Subcutaneous abdominal adipose tissue (tissue), 5 donors: ENCODE data around the gene ITGB6.
"Not testable (repeated sequence)": the region's sequence is repeated elsewhere in the genome, so short reads cannot be mapped to it uniquely, and the experiment has no call there.

Source experiments
- H3K27ac ChIP-seq: one replicate; pipeline ENCODE4 v1.7.0; 2013; ENCODE audit warnings: low read depth, mild to moderate bottlenecking, inconsistent platforms, low read length, moderate library complexity
- H3K27me3 ChIP-seq, 5 donors: one replicate each; pipeline ENCODE4 v1.7.0; 2013; ENCODE audit warnings: low read length in 5 of 5, inconsistent platforms in 1 of 5; ENCODE audit not compliant: control insufficient read depth in 5 of 5, insufficient read depth in 4 of 5
- H3K36me3 ChIP-seq, 5 donors: one replicate each; pipeline ENCODE4 v1.7.0; 2013; ENCODE audit warnings: low read length in 5 of 5; ENCODE audit not compliant: control insufficient read depth in 5 of 5, insufficient read depth in 5 of 5
- H3K4me1 ChIP-seq, 5 donors: one replicate each; pipeline ENCODE4 v1.7.0; 2013; ENCODE audit warnings: low read length in 5 of 5, mild to moderate bottlenecking in 3 of 5, moderate library complexity in 1 of 5; ENCODE audit not compliant: control insufficient read depth in 5 of 5, insufficient read depth in 5 of 5
- H3K4me3 ChIP-seq, 5 donors: one replicate each; pipeline ENCODE4 v1.7.0; 2013; ENCODE audit warnings: low read length in 5 of 5, low read depth in 1 of 5
- H3K9ac ChIP-seq, 5 donors: one replicate each; pipeline ENCODE4 v1.7.0; 2013; ENCODE audit warnings: low read length in 5 of 5, mild to moderate bottlenecking in 4 of 5, moderate library complexity in 3 of 5
- H3K9me3 ChIP-seq, 5 donors: one replicate each; pipeline ENCODE4 v1.7.0; 2013; ENCODE audit warnings: low read length in 5 of 5; ENCODE audit not compliant: control insufficient read depth in 5 of 5
- donor health status: healthy.
- donor health status: healthy.
- donor health status: healthy.
- donor health status: healthy.
- donor health status: healthy.

The ITGB6 gene

DNA sequence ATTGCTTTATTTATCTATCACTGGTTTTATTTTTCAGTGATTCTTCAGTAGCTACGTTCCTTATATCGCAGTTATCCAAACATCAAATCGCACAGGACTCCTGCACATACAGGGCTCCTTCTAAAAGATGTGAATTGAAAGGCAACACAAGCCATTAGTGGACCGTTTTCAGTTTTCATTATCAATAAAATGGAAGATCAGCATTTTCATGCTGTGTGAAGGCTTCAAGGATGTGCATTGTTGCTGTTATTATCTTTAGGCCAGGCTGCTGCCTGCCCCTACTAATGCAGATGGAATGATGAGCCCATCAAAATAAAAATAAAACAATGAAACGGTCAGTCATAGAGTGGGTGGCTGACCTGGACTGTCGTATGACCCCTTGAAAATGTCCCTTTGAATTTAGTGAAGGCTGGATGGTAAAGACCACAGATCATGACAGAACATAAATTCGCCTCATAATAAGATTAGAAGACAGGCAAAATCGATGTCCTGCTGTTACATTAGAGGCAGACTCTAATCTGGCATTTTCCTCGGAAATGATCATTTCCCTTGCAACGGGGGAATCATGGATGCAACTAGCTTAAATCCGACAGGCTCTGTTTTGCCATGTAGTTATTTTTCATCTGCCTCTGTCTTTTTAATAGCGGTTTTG is 32.9 kb downstream of the ITGB6 start:
- Histone ChIP-seq H3K4me1 (no peaks in the 10 kb centered on the region), H3K9me3 (no peaks in the 10 kb centered on the region), H3K4me3 (no peak overlapping the region), H3K27me3 (no peaks in the 10 kb centered on the region), H3K27ac (no peak overlapping the region), H3K36me3 (no peaks in the 10 kb centered on the region), H3K9ac (no peak overlapping the region)

DNA sequence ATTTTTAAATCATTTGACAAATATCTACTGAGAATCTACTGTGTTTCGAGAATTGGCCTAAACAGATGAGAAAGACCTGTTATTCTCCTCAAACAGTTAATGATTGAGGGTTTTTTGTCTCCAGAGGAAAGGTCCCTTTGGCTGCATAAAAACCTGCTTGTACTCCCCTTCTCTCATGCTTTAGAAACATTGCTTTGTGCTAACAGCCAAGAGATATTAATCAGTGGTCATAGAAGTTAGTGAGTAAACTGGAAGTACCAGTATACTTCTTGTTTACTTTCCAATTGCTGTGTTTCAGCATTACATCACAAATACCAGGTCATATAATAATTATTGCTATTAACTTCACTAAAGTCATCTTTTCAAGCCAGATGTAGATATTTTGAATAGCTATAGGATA is 34.1 kb downstream of the ITGB6 start:
- Histone ChIP-seq H3K27ac (no peak overlapping the region), H3K27me3 (no peaks in the 10 kb centered on the region), H3K36me3 (no peaks in the 10 kb centered on the region), H3K4me3 (no peak overlapping the region), H3K9ac (no peak overlapping the region), H3K4me1 (no peaks in the 10 kb centered on the region), H3K9me3 (no peaks in the 10 kb centered on the region)

DNA sequence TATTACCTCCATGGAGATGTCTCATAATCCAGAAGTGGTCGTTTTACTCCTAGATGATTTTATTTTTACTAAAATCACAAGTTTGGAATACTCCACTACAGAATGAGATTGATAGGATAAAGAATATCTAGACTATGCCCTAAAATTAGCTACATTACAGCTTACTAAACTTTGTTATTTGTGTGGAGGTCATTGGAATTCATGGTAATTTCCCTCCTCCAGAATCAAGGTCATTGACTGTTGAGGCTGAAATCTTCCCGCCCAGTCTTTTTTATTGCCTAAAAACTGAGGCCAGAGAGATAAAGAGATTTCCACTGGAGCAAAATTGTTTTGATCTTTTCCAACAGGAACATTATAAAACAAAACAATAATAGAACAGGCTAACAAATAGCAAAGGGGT is 35.0 kb downstream of the ITGB6 start:
- Histone ChIP-seq H3K27me3 (no peaks in the 10 kb centered on the region), H3K4me1 (no peaks in the 10 kb centered on the region), H3K27ac (no peak overlapping the region), H3K4me3 (no peak overlapping the region), H3K9ac (no peak overlapping the region), H3K9me3 (no peaks in the 10 kb centered on the region), H3K36me3 (no peaks in the 10 kb centered on the region)

DNA sequence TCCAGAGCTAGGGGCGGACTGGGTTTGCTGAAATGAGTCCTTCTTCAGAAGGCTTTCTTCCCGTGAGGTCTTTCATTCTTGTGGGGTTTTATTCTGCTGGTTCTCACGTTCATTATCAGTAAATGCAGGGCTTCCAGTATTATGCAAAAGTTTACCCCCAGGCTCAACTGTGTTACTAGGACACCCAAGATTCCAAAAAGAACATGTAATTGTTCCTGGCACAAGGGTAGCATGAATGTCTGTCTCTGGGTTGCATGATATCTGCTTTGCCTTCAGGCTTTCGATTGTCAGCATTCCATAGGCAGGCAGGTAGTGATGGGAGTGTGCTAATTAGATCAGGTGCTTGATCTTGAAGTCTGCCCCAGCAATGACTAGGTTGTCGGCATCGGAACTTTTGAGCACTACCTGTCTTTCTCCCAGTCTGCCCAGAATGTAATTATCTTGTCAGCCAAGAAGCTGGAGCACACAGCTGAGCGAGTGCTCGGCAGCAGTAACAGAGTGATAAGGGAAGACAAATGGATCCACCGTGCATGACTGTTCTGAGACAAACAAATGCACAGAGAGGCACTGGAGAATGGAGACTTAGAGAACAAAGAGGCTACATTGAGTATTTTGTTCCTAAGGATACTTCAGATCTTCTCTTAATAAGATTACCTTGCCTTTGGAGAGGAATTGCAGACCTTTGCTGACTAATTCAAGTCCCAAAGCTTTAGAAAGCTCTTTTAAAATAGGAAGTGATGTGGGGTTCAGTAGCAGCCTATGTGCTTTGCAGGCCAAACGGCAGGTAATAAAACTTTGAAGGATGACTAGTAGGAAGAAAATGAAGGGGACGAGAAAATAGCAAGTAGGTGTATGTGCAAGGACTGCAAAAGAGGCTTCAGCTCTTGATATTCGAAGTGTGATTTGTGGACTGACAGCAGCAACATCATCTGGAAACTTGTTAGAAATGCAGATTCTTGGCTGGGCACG is 41.9 kb downstream of the ITGB6 start:
- Histone ChIP-seq H3K9ac (no peak overlapping the region), H3K27ac (no peak overlapping the region)

DNA sequence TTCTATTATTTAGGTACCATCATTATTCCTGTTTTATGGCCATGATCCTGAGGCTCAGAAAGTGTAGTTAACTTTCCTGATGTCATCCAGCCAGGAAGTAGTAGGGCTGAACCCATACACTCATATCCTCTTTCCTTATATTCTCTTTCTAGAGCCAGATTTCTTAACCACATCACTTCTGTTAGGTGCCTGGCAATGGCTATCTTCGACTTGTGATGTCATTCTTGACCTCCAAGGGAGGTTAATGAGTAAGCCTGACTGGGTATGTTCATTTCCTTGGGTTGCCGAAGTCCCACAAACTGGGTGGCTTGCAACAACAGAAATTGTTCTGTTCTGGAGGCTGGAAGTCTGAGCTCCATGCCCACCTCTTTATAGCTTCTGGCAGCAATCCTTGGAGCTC is 43.4 kb downstream of the ITGB6 start:
- Histone ChIP-seq H3K36me3 (no peaks in the 10 kb centered on the region), H3K27ac (no peak overlapping the region)

More for the DNA sequence above, 41.9 kb downstream of the ITGB6 start:
- Histone ChIP-seq H3K9me3 (no peaks in the 10 kb centered on the region), H3K36me3 (no peaks in the 10 kb centered on the region), H3K4me3 (no peak overlapping the region), H3K27me3 (no peaks in the 10 kb centered on the region), H3K4me1 (peaks cover 0 to 9% (median 0%) of the 10 kb centered on the region in 5 donors)

GRCh38 chr2:160156100-160156499 is 44.0 kb downstream of the ITGB6 start:
- no peaks in the 10 kb centered on the region for H3K36me3 ChIP-seq
- no peaks in the 10 kb centered on the region for H3K27me3 ChIP-seq
- peaks cover 0 to 9% (median 0%) of the 10 kb centered on the region in 5 donors for H3K4me1 ChIP-seq
- no peak overlapping the region for H3K4me3 ChIP-seq
- no peaks in the 10 kb centered on the region for H3K9me3 ChIP-seq
- H3K27ac ChIP-seq, result no peak overlapping the region
- no peak overlapping the region for H3K9ac ChIP-seq

More for the DNA sequence above, 43.4 kb downstream of the ITGB6 start:
- no peaks in the 10 kb centered on the region for H3K9me3 ChIP-seq
- no peak overlapping the region for H3K9ac ChIP-seq
- H3K4me3 ChIP-seq, result no peak overlapping the region
- H3K4me1 ChIP-seq, result peaks cover 0 to 9% (median 0%) of the 10 kb centered on the region in 5 donors
- H3K27me3 ChIP-seq, result no peaks in the 10 kb centered on the region

GRCh38 chr2:160148419-160148818 is 51.7 kb downstream of the ITGB6 start:
- H3K27ac ChIP-seq, H3K9ac ChIP-seq, H3K4me3 ChIP-seq, H3K9me3 ChIP-seq, H3K36me3 ChIP-seq, H3K4me1 ChIP-seq, H3K27me3 ChIP-seq: not testable (repeated sequence)

GRCh38 chr2:160145471-160145870 is 54.6 kb downstream of the ITGB6 start:
- H3K27ac ChIP-seq, result no peak overlapping the region
- no peaks in the 10 kb centered on the region for H3K36me3 ChIP-seq
- H3K9me3 ChIP-seq, result no peaks in the 10 kb centered on the region
- no peak overlapping the region for H3K4me3 ChIP-seq
- H3K27me3 ChIP-seq, result peaks cover 0 to 4% (median 0%) of the 10 kb centered on the region in 5 donors
- no peak overlapping the region for H3K9ac ChIP-seq
- H3K4me1 ChIP-seq, result no peaks in the 10 kb centered on the region

GRCh38 chr2:160144280-160144990 is 55.6 kb downstream of the ITGB6 start:
- H3K9me3 ChIP-seq, result no peaks in the 10 kb centered on the region
- no peak overlapping the region for H3K4me3 ChIP-seq
- H3K4me1 ChIP-seq, result no peaks in the 10 kb centered on the region
- H3K36me3 ChIP-seq, result no peaks in the 10 kb centered on the region
- H3K27ac ChIP-seq, result no peak overlapping the region
- H3K27me3 ChIP-seq, result peaks cover 0 to 4% (median 0%) of the 10 kb centered on the region in 5 donors
- no peak overlapping the region for H3K9ac ChIP-seq

DNA sequence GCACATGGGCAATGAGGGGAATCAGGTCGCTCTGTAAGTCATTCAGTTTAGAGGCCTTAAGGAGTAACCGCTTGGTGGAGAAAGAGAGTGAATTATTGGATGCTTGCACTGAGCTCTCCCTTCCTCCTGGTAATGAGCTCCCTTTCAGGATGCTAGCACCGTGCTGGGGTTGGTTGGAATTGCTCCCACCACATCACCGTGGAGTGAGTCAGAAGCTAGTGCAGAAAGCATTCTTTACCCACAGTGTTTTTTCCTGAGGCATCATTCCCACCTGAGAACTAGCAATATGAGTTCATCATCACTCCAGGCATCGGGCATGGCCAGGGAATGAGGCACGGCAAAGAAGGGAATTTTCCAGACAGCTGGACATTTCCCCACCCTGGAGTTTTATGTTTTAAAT is 57.6 kb downstream of the ITGB6 start:
- H3K4me3 ChIP-seq, result no peak overlapping the region
- peaks cover 0 to 4% (median 0%) of the 10 kb centered on the region in 5 donors for H3K27me3 ChIP-seq
- no peaks in the 10 kb centered on the region for H3K4me1 ChIP-seq
- no peaks in the 10 kb centered on the region for H3K36me3 ChIP-seq
- no peaks in the 10 kb centered on the region for H3K9me3 ChIP-seq
- no peak overlapping the region for H3K9ac ChIP-seq
- no peak overlapping the region for H3K27ac ChIP-seq
